NCI-H510A (cell line): ENCODE results near the gene ZNF608.

Experiments
- DNase-seq: peaks from one replicate; lab custom pipeline; 2025; lab: John Stamatoyannopoulos, UW

Gene ZNF608

DNA sequence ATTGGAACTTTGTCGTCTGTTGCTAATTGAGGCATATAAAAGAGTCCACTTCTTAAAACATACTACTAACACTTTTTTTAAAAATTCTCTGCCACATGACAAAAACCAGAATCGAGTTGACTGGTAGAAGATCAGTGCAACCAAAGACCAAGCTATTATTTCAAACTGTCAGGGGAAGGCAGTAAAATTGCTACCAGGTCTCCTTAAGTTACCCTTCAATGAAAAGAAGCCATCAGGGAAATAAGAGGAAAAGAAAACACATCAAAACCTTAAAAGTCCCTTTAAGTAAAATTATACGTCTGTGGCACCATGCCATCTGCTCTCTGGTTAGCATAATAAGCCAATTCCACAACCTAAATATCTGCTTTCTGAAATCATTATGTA is 9.6 kb downstream of the ZNF608 start:
- no peak for DNase-seq

- DNase-seq, result no peak
These were observed 10.2 kb downstream of the ZNF608 start for GRCh38 chr5:124736082-124736804.

GRCh38 chr5:124735169-124735858 is 11.1 kb downstream of the ZNF608 start:
- DNase-seq, result peak; percentile 21

- DNase-seq, result no peak
These were observed 11.8 kb downstream of the ZNF608 start for GRCh38 chr5:124734574-124735168.

GRCh38 chr5:124733329-124733650 is 13.1 kb downstream of the ZNF608 start:
- DNase-seq, result no peak

DNA sequence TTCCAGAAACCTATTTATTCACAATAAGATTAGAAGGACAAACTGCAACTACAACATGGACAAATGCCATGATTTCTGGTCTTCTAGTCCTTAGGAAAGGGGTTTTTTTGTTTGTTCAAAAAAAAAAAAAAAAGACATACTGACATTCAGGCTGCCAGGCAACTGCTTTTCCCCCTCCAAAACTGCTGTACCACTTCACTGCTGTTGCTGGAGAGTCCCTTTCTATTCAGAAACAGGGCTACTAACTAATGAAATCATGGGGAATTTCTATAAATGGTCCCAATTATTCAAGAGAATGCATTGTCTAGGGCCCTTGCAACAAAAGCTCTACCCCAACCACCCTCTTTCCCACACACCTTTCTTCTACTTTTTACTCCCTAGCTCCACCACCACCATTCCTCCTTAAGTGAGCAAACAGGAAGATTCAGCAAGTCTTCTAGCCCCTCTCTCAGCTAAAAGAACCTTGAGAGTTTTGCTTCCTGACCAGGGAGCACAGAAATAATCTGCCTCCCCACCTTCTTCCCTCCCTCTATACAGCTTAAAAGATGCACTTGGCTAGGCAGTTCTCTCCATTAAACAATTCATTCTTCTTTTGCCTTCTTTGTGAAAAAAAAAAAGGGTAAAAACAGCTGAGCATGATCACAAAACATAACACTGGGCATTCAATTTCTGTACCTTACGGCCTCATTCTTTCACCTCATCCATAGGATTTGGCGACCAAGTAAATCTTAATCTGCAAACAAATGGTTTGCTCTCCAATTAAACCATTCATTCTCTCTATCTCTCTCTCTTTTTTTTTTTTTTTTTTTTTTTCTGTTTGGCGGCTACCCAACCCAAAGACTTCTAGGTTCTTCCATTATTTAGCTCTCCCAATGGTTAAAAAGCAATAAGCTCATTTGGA is 13.8 kb downstream of the ZNF608 start:
- no peak for DNase-seq

- no peak for DNase-seq
These were observed 16.1 kb downstream of the ZNF608 start for GRCh38 chr5:124730381-124730780.

DNA sequence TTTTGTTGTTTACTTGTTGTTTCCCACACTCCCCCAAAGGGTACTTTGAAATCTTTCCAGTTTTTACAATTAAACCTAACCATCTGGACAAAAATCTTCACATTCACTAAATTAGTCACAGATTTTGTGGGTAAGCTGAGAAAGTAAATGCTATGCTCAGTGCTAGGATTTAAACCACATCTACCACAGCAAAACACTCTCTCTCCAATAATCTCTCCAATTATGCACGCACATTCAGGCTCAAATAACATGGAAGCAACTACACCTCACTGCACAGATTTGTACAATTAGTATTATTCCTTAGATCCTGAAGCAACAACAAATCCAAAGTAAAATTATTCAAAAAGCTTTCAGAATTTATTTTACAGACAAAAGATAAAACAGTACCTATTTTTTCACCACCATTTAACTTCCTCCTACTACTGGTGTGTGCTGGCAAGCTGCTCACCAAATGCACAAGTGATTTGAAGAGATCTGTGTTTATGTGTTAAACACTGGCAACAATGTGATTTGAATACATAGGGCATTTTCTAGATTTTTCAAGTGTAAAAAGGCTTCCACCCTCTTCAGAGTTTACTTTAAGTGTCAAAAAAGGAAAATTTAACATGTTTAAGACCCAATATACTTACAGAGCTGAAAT is 16.6 kb downstream of the ZNF608 start:
- DNase-seq, result no peak

- no peak for DNase-seq
These were observed 17.5 kb downstream of the ZNF608 start for GRCh38 chr5:124728968-124729332.

DNA sequence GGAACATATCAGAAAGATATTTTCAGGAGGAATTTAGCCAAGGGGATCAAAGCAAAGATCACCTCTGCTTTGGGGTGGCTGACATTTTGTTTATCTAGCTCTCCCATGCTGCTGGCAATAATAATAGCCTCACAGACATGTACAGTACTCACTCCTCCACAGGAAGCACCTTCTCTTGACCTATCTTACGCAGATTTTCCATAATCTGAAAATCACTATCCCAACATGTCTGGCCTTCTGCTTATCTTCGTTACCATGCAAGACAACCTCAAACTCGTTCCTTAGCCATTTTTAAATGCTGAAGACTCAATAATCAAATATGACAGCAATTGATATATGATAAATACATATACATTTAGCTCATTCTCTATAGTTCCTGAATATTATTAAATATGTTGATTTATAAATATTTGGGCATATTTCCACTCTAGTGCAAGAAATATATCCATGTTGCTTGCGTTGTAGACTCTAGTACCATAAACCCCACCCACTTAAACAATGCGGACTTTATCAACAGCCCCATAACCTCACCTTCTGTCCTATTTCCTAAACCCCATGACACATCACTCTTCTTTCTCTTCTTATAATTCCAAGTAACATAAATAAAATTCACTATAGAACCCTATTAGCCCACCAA is 18.0 kb downstream of the ZNF608 start:
- DNase-seq, result no peak

GRCh38 chr5:124726631-124727362 is 19.6 kb downstream of the ZNF608 start:
- no peak for DNase-seq

DNA sequence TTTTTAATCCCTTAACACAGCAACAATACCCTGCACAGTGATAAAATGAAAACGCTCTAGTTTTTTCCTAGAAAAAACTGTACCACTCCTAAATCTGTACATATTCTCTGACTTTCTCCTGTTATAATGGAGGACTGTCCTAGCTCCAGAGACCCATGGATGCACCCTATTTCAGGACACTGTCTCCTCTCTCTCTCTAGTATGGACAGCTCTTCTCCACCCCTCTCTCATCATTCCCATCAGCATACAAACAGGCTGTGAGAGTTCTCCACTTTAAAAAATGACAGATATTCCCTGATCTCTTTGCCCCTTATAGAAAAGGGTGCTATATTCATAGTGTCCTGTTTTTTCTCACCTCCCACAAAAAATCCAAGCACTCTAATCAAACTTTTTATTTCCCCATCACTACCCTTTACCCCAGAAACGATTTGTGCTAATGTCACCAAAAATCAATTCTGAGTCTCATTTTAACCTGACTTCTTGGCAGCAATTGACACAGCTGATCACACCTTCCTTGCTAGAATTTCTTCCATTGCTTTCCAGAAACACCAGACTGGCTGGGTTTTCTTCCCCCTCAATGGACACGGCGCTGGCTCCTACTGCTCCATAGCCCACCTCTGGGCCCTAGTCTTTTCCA is 20.7 kb downstream of the ZNF608 start:
- DNase-seq, result no peak

- DNase-seq, result no peak
These were observed 21.4 kb downstream of the ZNF608 start for GRCh38 chr5:124725040-124725434.

- no peak for DNase-seq
These were observed 21.9 kb downstream of the ZNF608 start for GRCh38 chr5:124724357-124725039.

DNA sequence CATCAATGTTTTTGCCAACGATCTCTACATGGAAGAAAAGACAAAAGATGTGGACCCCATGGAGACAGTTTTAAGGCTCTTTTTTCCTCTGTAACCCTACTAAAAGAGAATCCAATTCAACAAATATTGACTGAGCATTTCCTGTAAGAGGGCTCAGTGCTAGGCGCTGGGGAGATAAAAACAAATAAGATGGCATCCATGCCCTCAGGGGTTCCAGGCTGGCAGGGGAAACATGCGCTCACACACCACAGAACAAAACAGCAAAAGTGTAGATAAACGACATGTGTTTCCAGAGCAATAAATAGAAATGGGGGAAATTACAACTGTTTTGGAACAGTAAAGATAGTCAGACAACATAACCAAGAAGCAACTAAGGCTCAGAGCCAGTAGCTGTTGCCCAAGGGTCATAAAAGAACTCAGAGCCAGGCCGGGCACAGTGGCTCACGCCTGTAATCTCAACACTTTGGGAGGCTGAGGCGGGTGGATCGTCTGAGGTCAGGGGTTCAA is 25.2 kb downstream of the ZNF608 start:
- DNase-seq, result no peak

DNA sequence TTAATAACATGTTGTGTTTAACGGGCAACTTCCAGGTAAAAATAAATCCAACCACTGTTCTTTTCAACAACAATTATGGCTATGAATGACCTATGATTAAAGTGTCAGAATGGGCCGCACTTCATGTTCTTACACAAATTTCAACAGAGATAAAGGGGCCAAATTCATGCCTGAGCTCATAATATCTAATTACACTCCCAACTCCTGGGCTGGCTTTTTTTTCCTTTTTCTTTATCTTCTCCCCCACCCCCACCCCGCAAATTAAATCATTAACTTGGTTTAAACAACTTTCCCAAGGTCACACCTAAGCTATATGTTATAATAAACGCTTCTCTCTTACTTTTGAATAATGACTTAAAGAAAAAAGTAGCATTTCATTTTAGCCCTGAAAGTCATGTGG is 25.8 kb downstream of the ZNF608 start:
- no peak for DNase-seq

DNA sequence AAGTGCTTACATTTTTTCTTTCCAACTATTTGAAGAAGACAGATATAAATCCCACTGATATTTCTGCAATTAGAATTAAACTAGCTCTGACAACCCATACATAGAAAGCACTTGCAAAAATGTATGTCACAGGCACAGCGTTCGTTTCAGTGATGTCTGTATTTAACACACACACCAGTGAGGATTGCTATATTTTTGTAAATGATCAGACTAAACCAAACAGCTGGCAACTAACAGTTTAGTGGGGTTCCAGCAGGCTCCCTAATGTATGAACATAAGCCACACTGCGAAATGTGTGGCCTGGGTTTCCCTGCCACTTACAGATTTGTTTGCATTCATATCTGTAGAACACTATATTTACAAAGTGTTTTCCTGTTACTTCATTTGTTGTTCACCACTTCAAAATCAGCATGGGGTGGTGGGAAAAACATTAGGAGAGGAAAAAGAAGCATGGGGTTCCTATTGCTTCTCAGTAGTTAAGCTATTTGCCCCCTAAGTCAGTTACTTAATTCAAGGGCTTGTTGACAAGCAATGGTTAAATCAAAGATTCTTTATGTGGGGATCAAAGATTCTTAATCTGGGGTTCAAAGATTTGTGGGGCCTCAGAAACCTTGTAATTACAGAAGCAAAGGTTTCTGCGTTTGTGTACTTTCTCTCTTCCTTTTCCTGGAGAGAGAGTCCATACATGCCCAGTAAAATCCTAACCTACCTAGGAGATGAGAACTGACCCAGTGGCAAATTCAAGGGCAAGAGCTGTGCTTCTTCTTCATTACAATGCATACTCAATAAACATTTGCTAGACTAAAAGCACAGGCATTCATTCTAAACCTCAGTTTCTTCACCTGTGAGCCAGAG is 27.1 kb downstream of the ZNF608 start:
- DNase-seq, result no peak

- DNase-seq, result no peak
These were observed 28.1 kb downstream of the ZNF608 start for GRCh38 chr5:124718380-124718789.

- DNase-seq, result no peak
These were observed 30.3 kb downstream of the ZNF608 start for GRCh38 chr5:124716169-124716568.
